ENCODE results near the gene ELOF1. TPM values are rescaled to one million over a fixed set of nuclear protein-coding genes. Genes with fewer than 3 reads are reported as not detected.

Gene ELOF1
- polyA plus RNA-seq, 1 donor from 2014 or later = 38.0 TPM

- Histone ChIP-seq H3K27ac (ENCODE audit: low read length) (peak overlapping the region; percentile 76), H3K9me2 (ENCODE audit: insufficient read depth, low read length) (no peaks in the 10 kb centered on the region), H3K9me3 (ENCODE audit: low read length) (no peaks in the 10 kb centered on the region), H3K36me3 (ENCODE audit: insufficient read depth, low read length) (no peaks in the 10 kb centered on the region), H2AFZ (ENCODE audit: low read depth, low read length) (no peak overlapping the region), H3K79me2 (replicated peaks; ENCODE audit: insufficient read depth, low read length) (no peaks in the 10 kb centered on the region), H4K20me1 (ENCODE audit: insufficient read depth) (no peaks in the 10 kb centered on the region), H3K4me3 (ENCODE audit: low read length) (peak overlapping the region; percentile 87), H3K27me3 (ENCODE audit: insufficient read depth, low read depth, low read length) (no peaks in the 10 kb centered on the region), H3K4me2 (ENCODE audit: low read length) (peak overlapping the region; percentile 61), H3K9ac (ENCODE audit: low read length) (peak overlapping the region; percentile 90), H3F3A (ENCODE audit: insufficient read depth, low read length, poor library complexity, severe bottlenecking) (no peaks in the 10 kb centered on the region)
- TF ChIP-seq REST (IDR thresholded peaks at IDR 0.05; ENCODE audit: borderline replicate concordance) = no peak
- no peak for TF ChIP-seq POLR2AphosphoS5 (IDR thresholded peaks at IDR 0.05)
- TF ChIP-seq SMC3 (conservative IDR thresholded peaks at IDR 0.05; ENCODE audit: poor library complexity) = peak; percentile 16
- no peak for TF ChIP-seq TAF1 (IDR thresholded peaks at IDR 0.05; ENCODE audit: low read depth)
Observed at GRCh38 chr19:11504502-11505031, 54.5 kb downstream of the ELOF1 start.

Small RNAs within 50 kb of the gene (small RNA-seq; reads per million reads assigned to genes)
- gene RN7SL833P = 0.03 to 0.08 (median 0.07) reads per million in 3 experiments

Other genes with a start within 250 kb of the ELOF1 start
- 16.7 and 19.3 TPM in 2 replicates for gene RAB3D, start 219.6 kb downstream of the ELOF1 start, polyA plus RNA-seq
- gene TMEM205, start 213.0 kb downstream of the ELOF1 start, polyA plus RNA-seq = 113 and 136 TPM in 2 replicates
- 2.4 TPM in 1 of 2 replicates, not detected in the other for gene CCDC159, start 212.7 kb downstream of the ELOF1 start, polyA plus RNA-seq
- 44.1 and 47.6 TPM in 2 replicates for gene PLPPR2, start 203.8 kb downstream of the ELOF1 start, polyA plus RNA-seq
- 2.1 and 2.4 TPM in 2 replicates for gene SWSAP1, start 184.6 kb downstream of the ELOF1 start, polyA plus RNA-seq
- gene EPOR, start 174.9 kb downstream of the ELOF1 start, polyA plus RNA-seq = 3.1 and 5.8 TPM in 2 replicates
- gene RGL3, start 139.9 kb downstream of the ELOF1 start, polyA plus RNA-seq = not detected in 2 replicates
- 3.4 and 5.4 TPM in 2 replicates for gene ODAD3, start 124.1 kb downstream of the ELOF1 start, polyA plus RNA-seq
- 29.6 and 70.2 TPM in 2 replicates for gene PRKCSH, start 123.6 kb downstream of the ELOF1 start, polyA plus RNA-seq
- gene ELAVL3, start 78.2 kb downstream of the ELOF1 start, polyA plus RNA-seq = 38.7 and 68.9 TPM in 2 replicates
- 16.5 and 24.6 TPM in 2 replicates for gene ZNF653, start 53.4 kb downstream of the ELOF1 start, polyA plus RNA-seq
- 98.3 and 99.0 TPM in 2 replicates for gene ECSIT, start 30.1 kb downstream of the ELOF1 start, polyA plus RNA-seq
- gene CNN1, start 20.4 kb downstream of the ELOF1 start, polyA plus RNA-seq = 0.18 TPM in 1 of 2 replicates, not detected in the other
- gene ACP5, start 18.4 kb upstream of the ELOF1 start, polyA plus RNA-seq = not detected in 2 replicates
- gene ZNF627, start 38.3 kb upstream of the ELOF1 start, polyA plus RNA-seq = 84.3 and 91.6 TPM in 2 replicates
- gene ZNF823, start 179.7 kb upstream of the ELOF1 start, polyA plus RNA-seq = 7.8 and 13.6 TPM in 2 replicates
- gene ZNF441, start 207.8 kb upstream of the ELOF1 start, polyA plus RNA-seq = 137 and 138 TPM in 2 replicates
- 26.0 and 29.8 TPM in 2 replicates for gene ZNF491, start 239.3 kb upstream of the ELOF1 start, polyA plus RNA-seq

Measured in neural cell (in vitro differentiated cells).